ENCODE measurements around the gene PPIA. TPM values are rescaled to one million over a fixed set of nuclear protein-coding genes. Genes with fewer than 3 reads are reported as not detected.
"Not testable (repeated sequence)": the region's sequence is repeated elsewhere in the genome, so short reads cannot be mapped to it uniquely, and the experiment has no call there.

Gene PPIA
- total RNA-seq, 1 experiment from 2014 or later = 4,792 TPM

GRCh38 chr7:44769376-44769775 lies 27.1 kb upstream of the PPIA start:
- H3K27ac ChIP-seq = peak overlapping the region; percentile 95
- peak; percentile 56 to 73 for DNase-seq
- no peak overlapping the region for H3K4me3 ChIP-seq
- H3K27me3 ChIP-seq = no peaks in the 10 kb centered on the region
- H3K36me3 ChIP-seq = peaks cover 12% of the 10 kb centered on the region
- no peaks in the 10 kb centered on the region for H3K9me3 ChIP-seq (replicated peaks)
- peaks cover 32% of the 10 kb centered on the region for H3K4me1 ChIP-seq

GRCh38 chr7:44769776-44770294 lies 26.6 kb upstream of the PPIA start:
- no peak overlapping the region for H3K4me3 ChIP-seq
- no peaks in the 10 kb centered on the region for H3K9me3 ChIP-seq (replicated peaks)
- no peaks in the 10 kb centered on the region for H3K27me3 ChIP-seq
- DNase-seq = no peak
- H3K4me1 ChIP-seq = peaks cover 35% of the 10 kb centered on the region
- H3K27ac ChIP-seq = no peak overlapping the region; the same call in 1 of the 2 replicates
- peaks cover 8% of the 10 kb centered on the region; the same call in 1 of the 2 replicates for H3K36me3 ChIP-seq

- Histone ChIP-seq H3K27ac (no peak overlapping the region), H3K4me1 (peaks cover 35% of the 10 kb centered on the region), H3K36me3 (peaks cover 5% of the 10 kb centered on the region; the same call in 1 of the 2 replicates), H3K9me3 (replicated peaks) (no peaks in the 10 kb centered on the region; the same call in 1 of the 2 replicates), H3K4me3 (no peak overlapping the region), H3K27me3 (0 out of 2 replicates have a peak, but pooled peaks cover under 1% of the 10 kb centered on the region)
- DNase-seq = no peak
Observed at GRCh38 chr7:44771358-44771757, 25.1 kb upstream of the PPIA start.

- Histone ChIP-seq H3K27me3 (0 out of 2 replicates have a peak, but pooled peaks cover 4% of the 10 kb centered on the region), H3K9me3 (replicated peaks) (no peaks in the 10 kb centered on the region; the same call in 1 of the 2 replicates), H3K4me1 (peaks cover 26% of the 10 kb centered on the region), H3K4me3 (no peak overlapping the region), H3K36me3 (no peaks in the 10 kb centered on the region), H3K27ac (no peak overlapping the region)
- no peak for DNase-seq
Observed at GRCh38 chr7:44772440-44772839, 24.0 kb upstream of the PPIA start.

GRCh38 chr7:44772867-44773266 lies 23.6 kb upstream of the PPIA start:
- Histone ChIP-seq H3K4me3 (no peak overlapping the region), H3K9me3 (replicated peaks) (no peaks in the 10 kb centered on the region; the same call in 1 of the 2 replicates), H3K27me3 (0 out of 2 replicates have a peak, but pooled peaks cover 4% of the 10 kb centered on the region), H3K27ac (no peak overlapping the region), H3K4me1 (peaks cover 22% of the 10 kb centered on the region), H3K36me3 (no peaks in the 10 kb centered on the region)
- no peak for DNase-seq

- peaks cover 11% of the 10 kb centered on the region for H3K4me1 ChIP-seq
- DNase-seq = peak in 1 of 2 experiments; percentile 45
- not testable (repeated sequence) for H3K9me3 ChIP-seq (replicated peaks); H3K4me3 ChIP-seq; H3K27me3 ChIP-seq; H3K27ac ChIP-seq; H3K36me3 ChIP-seq
Observed at GRCh38 chr7:44774486-44774885, 22.0 kb upstream of the PPIA start.

- Histone ChIP-seq H3K27ac (no peak overlapping the region), H3K9me3 (replicated peaks) (no peaks in the 10 kb centered on the region; the same call in 1 of the 2 replicates), H3K4me3 (no peak overlapping the region), H3K36me3 (no peaks in the 10 kb centered on the region), H3K4me1 (0 out of 2 replicates have a peak, but pooled peaks cover 3% of the 10 kb centered on the region), H3K27me3 (0 out of 2 replicates have a peak, but pooled peaks cover 4% of the 10 kb centered on the region)
- no peak for DNase-seq
Observed at GRCh38 chr7:44775383-44776107, 20.9 kb upstream of the PPIA start.

GRCh38 chr7:44776211-44776610 lies 20.3 kb upstream of the PPIA start:
- DNase-seq = no peak
- no peak overlapping the region for H3K27ac ChIP-seq
- no peaks in the 10 kb centered on the region; the same call in 1 of the 2 replicates for H3K9me3 ChIP-seq (replicated peaks)
- H3K4me1 ChIP-seq = 0 out of 2 replicates have a peak, but pooled peaks cover 3% of the 10 kb centered on the region
- no peak overlapping the region for H3K4me3 ChIP-seq
- no peaks in the 10 kb centered on the region for H3K36me3 ChIP-seq
- 0 out of 2 replicates have a peak, but pooled peaks cover 4% of the 10 kb centered on the region for H3K27me3 ChIP-seq

GRCh38 chr7:44782460-44782859 lies 14.0 kb upstream of the PPIA start:
- no peak overlapping the region for H3K4me3 ChIP-seq
- H3K9me3 ChIP-seq (replicated peaks) = 0 out of 2 replicates have a peak, but pooled peaks cover 4% of the 10 kb centered on the region
- H3K36me3 ChIP-seq = no peaks in the 10 kb centered on the region
- H3K27ac ChIP-seq = no peak overlapping the region
- H3K27me3 ChIP-seq = no peaks in the 10 kb centered on the region
- no peak for DNase-seq
- H3K4me1 ChIP-seq = no peaks in the 10 kb centered on the region

- no peaks in the 10 kb centered on the region for H3K27me3 ChIP-seq
- H3K4me1 ChIP-seq = no peaks in the 10 kb centered on the region
- DNase-seq = no peak
- H3K4me3 ChIP-seq = no peak overlapping the region
- H3K27ac ChIP-seq = no peak overlapping the region
- 0 out of 2 replicates have a peak, but pooled peaks cover 4% of the 10 kb centered on the region for H3K9me3 ChIP-seq (replicated peaks)
- no peaks in the 10 kb centered on the region for H3K36me3 ChIP-seq
Observed at GRCh38 chr7:44783407-44783806, 13.1 kb upstream of the PPIA start.

- 0 out of 2 replicates have a peak, but pooled peaks cover 4% of the 10 kb centered on the region for H3K9me3 ChIP-seq (replicated peaks)
- no peak for DNase-seq
- no peak overlapping the region for H3K27ac ChIP-seq
- H3K36me3 ChIP-seq = no peaks in the 10 kb centered on the region
- H3K4me3 ChIP-seq = no peak overlapping the region
- no peaks in the 10 kb centered on the region for H3K4me1 ChIP-seq
- H3K27me3 ChIP-seq = no peaks in the 10 kb centered on the region
Observed at GRCh38 chr7:44784364-44784763, 12.1 kb upstream of the PPIA start.

- not testable (repeated sequence) for H3K9me3 ChIP-seq (replicated peaks); H3K36me3 ChIP-seq; H3K27ac ChIP-seq; H3K4me1 ChIP-seq; H3K27me3 ChIP-seq; DNase-seq; H3K4me3 ChIP-seq
Observed at GRCh38 chr7:44785218-44785617, 11.3 kb upstream of the PPIA start.

- Histone ChIP-seq H3K27me3 (no peaks in the 10 kb centered on the region), H3K36me3 (no peaks in the 10 kb centered on the region), H3K4me3 (no peak overlapping the region), H3K27ac (no peak overlapping the region), H3K4me1 (no peaks in the 10 kb centered on the region), H3K9me3 (replicated peaks) (0 out of 2 replicates have a peak, but pooled peaks cover 4% of the 10 kb centered on the region)
- DNase-seq = no peak
Observed at GRCh38 chr7:44787041-44787440, 9.4 kb upstream of the PPIA start.

- DNase-seq = no peak
- 0 out of 2 replicates have a peak, but pooled peaks cover 4% of the 10 kb centered on the region for H3K9me3 ChIP-seq (replicated peaks)
- no peak overlapping the region for H3K27ac ChIP-seq
- H3K4me3 ChIP-seq = no peak overlapping the region
- H3K36me3 ChIP-seq = no peaks in the 10 kb centered on the region
- no peaks in the 10 kb centered on the region for H3K27me3 ChIP-seq
- H3K4me1 ChIP-seq = no peaks in the 10 kb centered on the region
Observed at GRCh38 chr7:44787762-44788161, 8.7 kb upstream of the PPIA start.

GRCh38 chr7:44789990-44790389 lies 6.5 kb upstream of the PPIA start:
- Histone ChIP-seq H3K27ac (no peak overlapping the region), H3K4me1 (no peaks in the 10 kb centered on the region), H3K36me3 (no peaks in the 10 kb centered on the region), H3K27me3 (no peaks in the 10 kb centered on the region), H3K4me3 (no peak overlapping the region), H3K9me3 (replicated peaks) (no peaks in the 10 kb centered on the region)
- no peak for DNase-seq

Data from SJCRH30 (cell line).